Forelimb muscle (tissue), 1 donor: Measurements from ENCODE around the gene MDH1. TPM values are rescaled to one million over a fixed set of nuclear protein-coding genes. Genes with fewer than 3 reads are reported as not detected.
"Not testable (repeated sequence)": the region's sequence is repeated elsewhere in the genome, so short reads cannot be mapped to it uniquely, and the experiment has no call there.

Experiments used
- DNase-seq: peaks from one replicate; pipeline ENCODE4 v3.0.0-alpha.2; 2013; ENCODE audit warnings: low read depth
- polyA plus RNA-seq: library from polyadenylated mRNA; unstranded; fragments of 120-200 nt; gene quantifications from one replicate; pipeline ENCODE4 v1.2.1, GENCODE V29; 2013; ENCODE audit not compliant: insufficient read length

The MDH1 gene
- 342 TPM for polyA plus RNA-seq

GRCh38 chr2:63588385-63589147 is at the start of gene MDH1, which contains the start of gene WDPCP:
Gene MDH1, plus strand, starts transcription at chr2:63588963. Its CDS starts 81 bp downstream, at chr2:63589044.
Gene WDPCP, minus strand, starts transcription at chr2:63588477. Its CDS starts 206 bp downstream, at chr2:63588271.
- DNase-seq = peak; percentile 99

GRCh38 chr2:63539416-63540162 is 49.2 kb upstream of the MDH1 start:
- DNase-seq = no peak

- no peak for DNase-seq
Observed at GRCh38 chr2:63544017-63544627, 44.6 kb upstream of the MDH1 start.

GRCh38 chr2:63545023-63545422 is 43.7 kb upstream of the MDH1 start:
- no peak for DNase-seq

GRCh38 chr2:63553049-63553448 is 35.7 kb upstream of the MDH1 start:
- no peak for DNase-seq

- no peak for DNase-seq
Observed at GRCh38 chr2:63555299-63555698, 33.5 kb upstream of the MDH1 start.

- no peak for DNase-seq
Observed at GRCh38 chr2:63555931-63556330, 32.8 kb upstream of the MDH1 start.

GRCh38 chr2:63557819-63558218 is 30.9 kb upstream of the MDH1 start:
- DNase-seq = not testable (repeated sequence)

GRCh38 chr2:63558922-63559321 is 29.8 kb upstream of the MDH1 start:
- DNase-seq = not testable (repeated sequence)

- no peak for DNase-seq
Observed at GRCh38 chr2:63562751-63563150, 26.0 kb upstream of the MDH1 start.

GRCh38 chr2:63569740-63570139 is 19.0 kb upstream of the MDH1 start:
- no peak for DNase-seq

GRCh38 chr2:63571291-63571690 is 17.5 kb upstream of the MDH1 start:
- DNase-seq = no peak

GRCh38 chr2:63572001-63572400 is 16.8 kb upstream of the MDH1 start:
- DNase-seq = no peak

- DNase-seq = not testable (repeated sequence)
Observed at GRCh38 chr2:63573026-63573425, 15.7 kb upstream of the MDH1 start.

GRCh38 chr2:63573726-63574345 is 14.9 kb upstream of the MDH1 start:
- DNase-seq = not testable (repeated sequence)

GRCh38 chr2:63576546-63576945 is 12.2 kb upstream of the MDH1 start:
- DNase-seq = no peak

- DNase-seq = no peak
Observed at GRCh38 chr2:63578767-63579166, 10.0 kb upstream of the MDH1 start.

- DNase-seq = no peak
Observed at GRCh38 chr2:63580651-63581297, 8.0 kb upstream of the MDH1 start.

GRCh38 chr2:63581298-63581961 is 7.3 kb upstream of the MDH1 start:
- no peak for DNase-seq

GRCh38 chr2:63582873-63583272 is 5.9 kb upstream of the MDH1 start:
- DNase-seq = no peak

GRCh38 chr2:63587814-63588384 is 864 bp upstream of the MDH1 start:
- no peak for DNase-seq
